ENCODE data around the gene PTPMT1. TPM values are rescaled to one million over a fixed set of nuclear protein-coding genes. Genes with fewer than 3 reads are reported as not detected.

The PTPMT1 gene
- total RNA-seq, 3 donors from 2014 or later, result 130 to 139 (median 137) TPM

DNA sequence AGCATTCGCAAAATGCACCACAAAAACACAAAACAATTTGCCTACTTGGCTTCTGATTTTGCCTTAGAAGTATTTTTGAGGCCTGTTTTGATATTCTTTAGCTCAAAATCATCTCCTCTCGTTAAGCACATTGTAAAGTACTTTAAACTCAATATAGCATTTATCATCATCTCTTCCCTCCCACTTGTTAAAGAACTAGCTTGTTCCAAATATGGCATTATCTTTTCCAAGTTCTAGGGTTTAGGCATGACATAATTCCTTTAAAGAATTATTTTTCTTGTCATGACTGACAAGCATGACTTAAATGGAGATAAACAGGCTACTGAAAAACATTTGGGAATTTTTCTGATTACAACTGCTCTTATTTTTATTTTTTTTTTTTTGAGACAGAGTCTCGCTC, 33.7 kb upstream of the PTPMT1 start:
- no peak overlapping the region for H3K27ac ChIP-seq
- intact Hi-C loops (cut with DNase I; ENCODE audit: low total_unique reads), result no loop called here
- peaks cover 0 to 6% of the 10 kb centered on the region in 2 donors for H3K4me1 ChIP-seq
- no peaks in the 10 kb centered on the region for H3K9me3 ChIP-seq
- DNase-seq (ENCODE audit: low spot score in 2 of 2), result no peak
- TF ChIP-seq POLR2A (IDR thresholded peaks at IDR 0.05) (no peak), POLR2AphosphoS5 (IDR thresholded peaks at IDR 0.05) (no peak)
- TF ChIP-seq, protein P1, sequence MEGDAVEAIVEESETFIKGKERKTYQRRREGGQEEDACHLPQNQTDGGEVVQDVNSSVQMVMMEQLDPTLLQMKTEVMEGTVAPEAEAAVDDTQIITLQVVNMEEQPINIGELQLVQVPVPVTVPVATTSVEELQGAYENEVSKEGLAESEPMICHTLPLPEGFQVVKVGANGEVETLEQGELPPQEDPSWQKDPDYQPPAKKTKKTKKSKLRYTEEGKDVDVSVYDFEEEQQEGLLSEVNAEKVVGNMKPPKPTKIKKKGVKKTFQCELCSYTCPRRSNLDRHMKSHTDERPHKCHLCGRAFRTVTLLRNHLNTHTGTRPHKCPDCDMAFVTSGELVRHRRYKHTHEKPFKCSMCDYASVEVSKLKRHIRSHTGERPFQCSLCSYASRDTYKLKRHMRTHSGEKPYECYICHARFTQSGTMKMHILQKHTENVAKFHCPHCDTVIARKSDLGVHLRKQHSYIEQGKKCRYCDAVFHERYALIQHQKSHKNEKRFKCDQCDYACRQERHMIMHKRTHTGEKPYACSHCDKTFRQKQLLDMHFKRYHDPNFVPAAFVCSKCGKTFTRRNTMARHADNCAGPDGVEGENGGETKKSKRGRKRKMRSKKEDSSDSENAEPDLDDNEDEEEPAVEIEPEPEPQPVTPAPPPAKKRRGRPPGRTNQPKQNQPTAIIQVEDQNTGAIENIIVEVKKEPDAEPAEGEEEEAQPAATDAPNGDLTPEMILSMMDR (IDR thresholded peaks at IDR 0.05), result no peak
- H3K27me3 ChIP-seq, result no peaks in the 10 kb centered on the region
- no peak overlapping the region for H3K4me3 ChIP-seq
- no peaks in the 10 kb centered on the region for H3K36me3 ChIP-seq

- H3K27me3 ChIP-seq, result no peaks in the 10 kb centered on the region
- no peaks in the 10 kb centered on the region for H3K36me3 ChIP-seq
- TF ChIP-seq POLR2A (IDR thresholded peaks at IDR 0.05) (no peak), POLR2AphosphoS5 (IDR thresholded peaks at IDR 0.05) (no peak)
- TF ChIP-seq, protein P1 (IDR thresholded peaks at IDR 0.05), result no peak
- peaks cover 0 to 6% of the 10 kb centered on the region in 2 donors for H3K4me1 ChIP-seq
- DNase-seq (ENCODE audit: low spot score in 2 of 2), result no peak
- intact Hi-C loops (cut with DNase I; ENCODE audit: low total_unique reads), result no loop called here
- H3K9me3 ChIP-seq, result no peaks in the 10 kb centered on the region
- no peak overlapping the region for H3K4me3 ChIP-seq
- no peak overlapping the region for H3K27ac ChIP-seq
Observed at GRCh38 chr11:47532597-47533213, 32.7 kb upstream of the PTPMT1 start.

GRCh38 chr11:47533690-47534151, 31.7 kb upstream of the PTPMT1 start:
- intact Hi-C loops (cut with DNase I; ENCODE audit: low total_unique reads), result loop anchor here (1.0 kb wide), 1 partner anchor 10 kb away; no protein-coding TSS in a partner anchor
- peaks cover 0 to 6% of the 10 kb centered on the region in 2 donors for H3K4me1 ChIP-seq

DNA sequence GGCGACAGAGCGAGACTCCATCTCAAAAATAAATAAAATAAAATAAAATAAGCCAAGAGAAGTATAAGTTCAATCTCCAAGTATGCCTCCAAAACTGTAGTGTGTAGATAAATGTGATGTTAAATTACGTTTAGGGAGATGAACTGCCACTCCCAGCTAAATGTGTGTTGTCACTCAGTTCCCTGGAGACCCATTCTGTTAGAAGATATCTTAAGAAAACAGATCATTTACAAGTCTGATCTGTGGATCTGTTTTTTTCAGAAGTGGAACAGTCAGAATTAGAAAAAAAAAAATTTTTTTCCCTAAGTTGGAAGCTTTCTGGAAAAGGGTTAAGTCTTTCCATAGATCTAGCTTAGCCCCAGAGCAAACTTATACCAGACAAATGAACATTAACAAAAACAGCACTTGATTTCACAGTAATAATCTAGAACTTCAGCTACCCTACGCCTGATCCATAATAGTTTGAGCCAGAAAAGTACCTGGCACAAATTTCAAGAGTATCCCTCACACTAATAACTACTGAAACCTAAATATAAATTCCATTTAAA, 30.6 kb upstream of the PTPMT1 start:
- Histone ChIP-seq H3K9me3 (no peaks in the 10 kb centered on the region), H3K4me1 (peaks cover 1 to 10% of the 10 kb centered on the region in 2 donors), H3K27me3 (no peaks in the 10 kb centered on the region), H3K4me3 (no peak overlapping the region), H3K27ac (no peak overlapping the region), H3K36me3 (no peaks in the 10 kb centered on the region)
- no peak for DNase-seq (ENCODE audit: low spot score in 2 of 2)
- intact Hi-C loops (cut with DNase I; ENCODE audit: low total_unique reads), result loop anchor here (1.0 kb wide), 1 partner anchor 9 kb away; no protein-coding TSS in a partner anchor
- no peak for TF ChIP-seq POLR2A (IDR thresholded peaks at IDR 0.05)

More at GRCh38 chr11:47533690-47534151, 31.7 kb upstream of the PTPMT1 start:
- DNase-seq (ENCODE audit: low spot score in 2 of 2), result no peak
- Histone ChIP-seq H3K27me3 (no peaks in the 10 kb centered on the region), H3K27ac (no peak overlapping the region), H3K4me3 (no peak overlapping the region), H3K36me3 (no peaks in the 10 kb centered on the region), H3K9me3 (no peaks in the 10 kb centered on the region)
- TF ChIP-seq, protein P1 (IDR thresholded peaks at IDR 0.05), result no peak
- no peak for TF ChIP-seq POLR2A (IDR thresholded peaks at IDR 0.05)
- TF ChIP-seq POLR2AphosphoS5 (IDR thresholded peaks at IDR 0.05), result no peak

DNA sequence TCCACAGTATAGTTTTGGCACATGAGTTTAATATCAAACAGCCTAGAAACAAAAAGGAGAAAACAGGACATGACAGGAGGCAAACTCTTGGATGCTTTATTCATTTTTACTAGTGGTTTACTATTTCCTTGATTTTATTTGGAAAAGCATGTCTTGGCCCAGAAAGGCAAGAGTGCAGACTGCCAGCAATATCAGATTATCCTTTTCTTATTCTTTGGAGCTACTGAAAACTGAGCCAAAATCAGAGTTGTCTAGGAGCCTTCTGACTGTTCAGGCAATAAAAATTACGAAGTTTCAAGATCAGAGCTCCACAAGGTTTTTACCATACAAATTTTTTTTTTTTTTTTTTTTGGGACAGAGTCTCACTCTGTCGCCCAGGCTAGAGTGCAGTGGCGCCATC, 28.5 kb upstream of the PTPMT1 start:
- Histone ChIP-seq H3K4me3 (no peak overlapping the region), H3K4me1 (peaks cover 3 to 13% of the 10 kb centered on the region in 2 donors), H3K27ac (no peak overlapping the region), H3K36me3 (no peaks in the 10 kb centered on the region), H3K9me3 (no peaks in the 10 kb centered on the region), H3K27me3 (no peaks in the 10 kb centered on the region)
- intact Hi-C loops (cut with DNase I; ENCODE audit: low total_unique reads), result no loop called here
- DNase-seq (ENCODE audit: low spot score in 2 of 2), result no peak
- TF ChIP-seq, protein P1 (IDR thresholded peaks at IDR 0.05), result no peak
- TF ChIP-seq POLR2A (IDR thresholded peaks at IDR 0.05) (no peak), POLR2AphosphoS5 (IDR thresholded peaks at IDR 0.05) (no peak)
